T-helper 1 cell treated with Interleukin-12 subunit alpha and Interleukin-12 subunit beta and Interleukin-4 antibody, amounts not matched to agents 30 ng/mL and 1 ng/mL, for 36 hours (primary cell): Measurements from ENCODE around the gene RNGTT. TPM values are rescaled to one million over a fixed set of nuclear protein-coding genes. Genes with fewer than 3 reads are reported as not detected.
"Not testable (repeated sequence)": the region's sequence is repeated elsewhere in the genome, so short reads cannot be mapped to it uniquely, and the experiment has no call there.

ENCODE experiments used
- intact Hi-C: fragments of 100-400 bp; cut with micrococcal nuclease; formaldehyde crosslinking; loops from one replicate; pipeline ENCODE4 v1.15.1; 2024
- total RNA-seq: library from RNA; stranded (reverse); gene quantifications from 2 replicates; pipeline ENCODE4 v1.2.3, GENCODE V29; 2022

Gene RNGTT
- total RNA-seq, 1 donor from 2014 or later, result 24.4 TPM

GRCh38 chr6:88972504-88973423 lies 9.3 kb upstream of the RNGTT start:
- intact Hi-C loops, result no loop called here

- intact Hi-C loops, result no loop called here
Measured at GRCh38 chr6:88970301-88970700, 6.9 kb upstream of the RNGTT start.

GRCh38 chr6:88969255-88969654 lies 5.8 kb upstream of the RNGTT start:
- intact Hi-C loops, result loop anchor here (10.0 kb wide), 2 partner anchors 1116 to 1506 kb away; no protein-coding TSS in a partner anchor

- intact Hi-C loops, result loop anchor here (10.0 kb wide), 2 partner anchors 1117 to 1507 kb away; no protein-coding TSS in a partner anchor
Measured at GRCh38 chr6:88967891-88968290, 4.5 kb upstream of the RNGTT start.

GRCh38 chr6:88965691-88966090 lies 2.3 kb upstream of the RNGTT start:
- intact Hi-C loops, result loop anchor here (10.0 kb wide), 2 partner anchors 1119 to 1509 kb away; no protein-coding TSS in a partner anchor

GRCh38 chr6:88964509-88964908 lies 1.1 kb upstream of the RNGTT start:
- intact Hi-C loops, result loop anchor here (1.0 to 10.0 kb wide), 3 partner anchors 1120 to 1812 kb away; no protein-coding TSS in a partner anchor

GRCh38 chr6:88958842-88959241 lies 4.6 kb downstream of the RNGTT start:
- intact Hi-C loops, result no loop called here

- intact Hi-C loops, result no loop called here
Measured at GRCh38 chr6:88953550-88954386, 9.7 kb downstream of the RNGTT start.

GRCh38 chr6:88952065-88952704 lies 11.2 kb downstream of the RNGTT start:
- intact Hi-C loops, result no loop called here

GRCh38 chr6:88945415-88946008 lies 17.9 kb downstream of the RNGTT start:
- intact Hi-C loops, result no loop called here

- intact Hi-C loops, result no loop called here
Measured at GRCh38 chr6:88933521-88933920, 29.9 kb downstream of the RNGTT start.

- intact Hi-C loops, result not testable (repeated sequence)
Measured at GRCh38 chr6:88932019-88932418, 31.4 kb downstream of the RNGTT start.

GRCh38 chr6:88922775-88923548 lies 40.5 kb downstream of the RNGTT start:
- intact Hi-C loops, result no loop called here

- intact Hi-C loops, result no loop called here
Measured at GRCh38 chr6:88921734-88922133, 41.7 kb downstream of the RNGTT start.

- intact Hi-C loops, result no loop called here
Measured at GRCh38 chr6:88920774-88921733, 42.4 kb downstream of the RNGTT start.

GRCh38 chr6:88920088-88920487 lies 43.3 kb downstream of the RNGTT start:
- intact Hi-C loops, result no loop called here

GRCh38 chr6:88919032-88919431 lies 44.4 kb downstream of the RNGTT start:
- intact Hi-C loops, result no loop called here

GRCh38 chr6:88916615-88917208 lies 46.7 kb downstream of the RNGTT start:
- intact Hi-C loops, result no loop called here
